NCI-H2081 treated with DMSO at 0.1 percent for 48 hours (cell line): ENCODE data around the gene FARSA.
A peak's percentile ranks its signal among the peaks of the same experiment; 100 is the strongest.
"Not testable (repeated sequence)": the region's sequence is repeated elsewhere in the genome, so short reads cannot be mapped to it uniquely, and the experiment has no call there.

Experiments used
- DNase-seq: peaks from one replicate; lab custom pipeline; 2025; lab: John Stamatoyannopoulos, UW

The FARSA gene

GRCh38 chr19:12933287-12934072 lies at the start of gene FARSA:
Gene FARSA, minus strand, starts transcription at chr19:12933711. Its CDS starts 15 bp downstream, at chr19:12933696.
- DNase-seq: peak; percentile 46

- no peak for DNase-seq
Observed at GRCh38 chr19:12983091-12983490, 49.6 kb upstream of the FARSA start.

- no peak for DNase-seq
Observed at GRCh38 chr19:12982648-12983047, 49.1 kb upstream of the FARSA start.

DNA sequence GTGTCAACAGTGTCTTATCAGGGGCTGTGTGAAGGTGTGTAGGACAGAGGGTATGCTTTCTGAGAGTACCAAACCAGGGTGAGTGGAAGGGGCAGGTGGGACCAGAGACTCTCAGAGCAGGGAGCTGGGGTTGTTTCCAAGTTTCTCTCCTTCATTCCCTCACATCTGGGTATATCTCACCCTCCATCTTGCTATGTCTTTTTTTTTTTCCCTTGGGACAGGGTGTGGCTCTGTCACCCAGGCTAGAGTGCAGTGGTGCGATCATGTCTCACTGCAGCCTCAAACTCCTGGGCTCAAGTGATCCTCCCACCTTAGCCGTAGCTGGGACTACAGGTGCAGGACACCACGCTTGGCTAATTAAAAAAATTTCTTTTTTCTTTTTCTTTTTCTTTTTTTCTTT lies 46.5 kb upstream of the FARSA start:
- DNase-seq: no peak

DNA sequence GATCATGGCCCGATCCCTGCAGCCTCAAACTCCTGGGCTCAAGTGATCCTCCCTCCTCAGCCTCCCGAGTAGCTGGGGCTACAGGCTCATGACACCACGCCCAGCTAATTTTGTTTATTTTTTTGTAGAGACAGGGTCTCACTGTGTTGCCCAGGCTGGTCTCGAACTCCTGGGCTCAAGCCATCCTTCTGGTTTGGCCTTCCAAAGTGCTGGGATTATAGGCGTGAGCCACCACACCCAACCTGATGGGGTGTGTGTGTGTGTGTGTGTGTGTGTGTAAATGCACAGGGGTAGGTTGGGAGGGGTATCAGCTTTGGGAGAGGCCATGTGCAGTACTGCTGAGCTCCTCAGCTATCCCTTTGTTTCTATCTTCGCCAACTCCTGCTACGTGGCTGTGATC lies 42.6 kb upstream of the FARSA start:
- not testable (repeated sequence) for DNase-seq

DNA sequence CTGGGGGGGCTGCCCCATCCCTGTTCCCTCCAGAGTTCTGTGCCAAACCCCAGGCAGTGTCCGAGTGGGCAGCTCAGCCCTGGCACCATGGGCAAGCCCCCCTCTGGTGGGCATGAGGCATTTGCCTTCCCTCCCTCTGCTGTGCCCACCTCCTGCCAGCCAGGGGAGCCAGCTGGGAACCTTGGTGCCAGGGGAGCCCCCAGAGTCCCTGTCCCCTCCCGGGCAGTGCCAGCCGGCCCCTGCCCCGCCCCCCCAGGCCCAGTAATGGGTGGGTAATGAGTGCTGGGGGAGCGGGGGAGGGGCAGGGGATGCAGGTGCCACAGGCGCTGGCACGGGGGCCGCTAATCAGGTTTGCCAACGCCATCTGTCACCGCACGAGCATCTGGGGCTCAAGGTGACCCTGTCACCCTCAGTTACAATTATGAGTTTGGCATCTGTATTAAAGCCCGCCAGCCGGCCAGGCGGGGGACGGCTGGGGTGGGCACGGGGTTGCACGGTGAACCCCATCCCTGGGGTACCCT lies 41.8 kb upstream of the FARSA start:
- no peak for DNase-seq

DNA sequence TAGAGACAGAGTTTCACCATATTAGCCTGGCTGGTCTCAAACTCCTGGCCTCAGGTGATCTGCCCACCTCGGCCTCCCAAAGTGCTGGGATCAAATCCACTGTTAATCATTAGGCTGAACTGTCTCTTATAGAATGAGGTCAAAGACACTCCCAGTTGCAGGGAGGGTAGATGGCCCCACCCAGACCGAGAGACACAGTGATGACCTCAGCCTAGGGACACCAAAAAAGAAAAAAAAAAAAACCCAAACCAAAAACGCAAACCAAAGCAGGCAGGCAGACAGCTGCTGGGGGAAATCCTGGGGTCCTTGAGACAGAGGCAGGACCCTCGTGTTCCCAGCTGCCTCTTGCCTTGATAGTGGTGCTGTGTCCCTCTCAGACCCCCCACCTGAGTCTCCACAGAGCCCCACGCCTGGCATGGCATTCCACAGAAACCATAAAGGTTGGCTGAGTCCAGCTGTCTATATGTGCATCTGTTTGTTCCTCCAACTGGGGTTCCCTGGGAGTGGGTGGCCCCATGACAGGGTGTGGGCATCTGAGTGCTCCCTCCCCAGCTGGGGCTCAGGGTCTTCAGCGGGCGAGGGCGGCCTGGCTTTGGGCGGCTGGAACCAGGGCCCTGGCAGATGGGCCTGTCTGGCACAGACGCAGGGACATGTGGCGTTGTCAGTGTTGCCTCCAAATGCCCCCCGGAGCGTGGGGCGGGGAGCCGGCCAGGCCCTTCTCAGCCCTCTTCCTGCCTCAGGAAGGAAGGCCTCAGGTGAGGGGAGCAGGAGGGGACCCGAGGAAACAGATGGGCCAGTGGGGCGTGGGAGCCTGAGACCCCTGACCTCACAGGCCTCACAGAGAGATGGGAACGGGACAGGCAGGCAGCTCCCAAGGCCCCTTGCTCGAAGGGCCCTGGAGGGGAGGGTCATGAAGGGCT lies 41.0 kb upstream of the FARSA start:
- DNase-seq: no peak

GRCh38 chr19:12973236-12973635 lies 39.7 kb upstream of the FARSA start:
- no peak for DNase-seq

GRCh38 chr19:12970070-12970820 lies 36.7 kb upstream of the FARSA start:
- DNase-seq: no peak

DNA sequence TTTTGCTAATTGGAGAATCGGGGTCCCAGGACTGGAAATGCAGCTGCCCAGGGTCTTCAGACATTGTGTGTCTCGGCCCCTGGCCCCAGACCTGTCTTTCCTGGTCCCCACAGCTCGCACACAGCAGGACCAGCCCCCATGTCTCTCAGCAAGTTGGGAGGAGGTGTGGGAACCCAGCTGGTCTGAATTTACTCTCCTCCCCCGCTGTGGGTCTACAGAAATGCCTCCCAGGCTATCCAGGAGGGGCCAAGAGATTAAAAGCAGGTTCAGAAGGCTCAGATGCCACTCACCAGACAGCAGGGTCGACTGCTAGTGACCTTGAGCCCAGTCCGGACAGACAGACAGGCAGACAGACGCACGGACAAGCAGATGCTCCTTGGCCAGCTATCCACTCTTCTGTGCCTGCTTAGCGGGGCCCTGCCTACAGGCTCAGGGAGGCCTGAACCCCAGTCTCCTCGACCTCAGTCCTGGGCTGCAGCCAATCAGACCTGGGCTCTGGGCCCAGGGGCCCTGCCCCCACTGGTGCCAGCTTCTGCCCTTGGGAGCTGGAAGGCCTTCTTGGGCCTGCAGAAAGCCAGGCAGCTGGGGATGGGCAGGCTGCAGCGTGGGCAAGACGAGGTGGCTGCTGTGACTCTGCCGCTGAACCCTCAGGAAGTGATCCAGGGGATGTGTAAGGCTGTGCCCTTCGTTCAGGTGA lies 35.9 kb upstream of the FARSA start, which contains the start of gene DAND5:
Gene DAND5, plus strand, starts transcription at position 285 of the 697 bp plus-strand sequence. Its CDS starts 85 bp downstream, at position 370.
- DNase-seq: no peak

DNA sequence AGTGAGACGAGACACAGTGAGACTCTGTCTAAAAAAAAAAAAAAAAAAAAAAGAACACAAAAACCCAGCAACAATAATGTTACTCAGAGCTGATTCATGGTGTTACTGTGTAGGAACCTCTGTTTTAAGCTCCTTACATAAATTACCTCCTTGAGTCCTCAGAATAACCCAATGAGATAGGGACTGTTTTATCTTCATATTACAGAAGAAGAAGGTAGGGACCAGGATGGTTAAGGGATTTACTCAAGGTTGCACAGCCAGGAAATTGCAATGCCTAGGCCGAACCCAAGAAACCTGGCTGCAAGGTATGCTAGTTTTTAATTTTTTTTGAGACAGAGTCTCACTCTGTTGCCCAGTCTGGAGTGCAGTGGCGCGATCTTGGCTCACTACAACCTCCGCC lies 34.4 kb upstream of the FARSA start:
- DNase-seq: no peak

DNA sequence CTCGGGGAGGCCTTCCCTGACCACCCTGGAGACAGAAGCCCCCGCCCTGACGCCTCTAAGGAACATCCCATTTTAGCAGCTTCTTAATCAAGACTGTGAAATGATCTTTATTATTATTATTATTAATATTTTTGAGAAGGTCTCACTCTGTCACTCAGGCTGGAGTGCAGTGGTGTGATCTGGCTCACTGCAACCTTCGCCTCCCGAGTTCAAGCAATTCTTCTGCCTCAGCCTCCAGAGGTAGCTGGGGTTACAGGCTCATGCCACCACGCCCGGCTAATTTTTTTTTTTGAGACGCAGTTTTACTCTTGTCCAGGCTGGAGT lies 32.3 kb upstream of the FARSA start:
- DNase-seq: no peak

- peak; percentile 14 for DNase-seq
Observed at GRCh38 chr19:12965017-12965811, 31.7 kb upstream of the FARSA start.

DNA sequence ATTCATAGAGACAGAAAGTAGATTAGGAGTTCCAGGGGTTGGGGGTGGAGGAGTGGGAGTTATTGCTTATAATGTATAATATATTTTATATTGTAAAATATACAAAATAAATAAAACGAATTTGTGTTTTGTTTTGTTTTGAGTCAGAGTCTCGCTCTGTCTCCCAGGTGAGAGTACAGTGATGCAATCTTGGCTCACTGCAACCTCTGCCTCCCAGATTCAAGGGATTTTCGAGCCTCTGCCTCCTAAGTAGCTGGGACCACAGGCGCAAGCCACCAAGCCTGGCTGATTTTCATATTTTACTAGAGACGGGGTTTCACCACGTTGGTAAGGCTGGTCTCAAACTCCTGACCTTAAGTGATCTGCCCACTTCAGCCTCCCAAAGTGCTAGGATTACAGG lies 26.0 kb upstream of the FARSA start:
- no peak for DNase-seq

- DNase-seq: not testable (repeated sequence)
Observed at GRCh38 chr19:12957389-12957952, 24.0 kb upstream of the FARSA start.

DNA sequence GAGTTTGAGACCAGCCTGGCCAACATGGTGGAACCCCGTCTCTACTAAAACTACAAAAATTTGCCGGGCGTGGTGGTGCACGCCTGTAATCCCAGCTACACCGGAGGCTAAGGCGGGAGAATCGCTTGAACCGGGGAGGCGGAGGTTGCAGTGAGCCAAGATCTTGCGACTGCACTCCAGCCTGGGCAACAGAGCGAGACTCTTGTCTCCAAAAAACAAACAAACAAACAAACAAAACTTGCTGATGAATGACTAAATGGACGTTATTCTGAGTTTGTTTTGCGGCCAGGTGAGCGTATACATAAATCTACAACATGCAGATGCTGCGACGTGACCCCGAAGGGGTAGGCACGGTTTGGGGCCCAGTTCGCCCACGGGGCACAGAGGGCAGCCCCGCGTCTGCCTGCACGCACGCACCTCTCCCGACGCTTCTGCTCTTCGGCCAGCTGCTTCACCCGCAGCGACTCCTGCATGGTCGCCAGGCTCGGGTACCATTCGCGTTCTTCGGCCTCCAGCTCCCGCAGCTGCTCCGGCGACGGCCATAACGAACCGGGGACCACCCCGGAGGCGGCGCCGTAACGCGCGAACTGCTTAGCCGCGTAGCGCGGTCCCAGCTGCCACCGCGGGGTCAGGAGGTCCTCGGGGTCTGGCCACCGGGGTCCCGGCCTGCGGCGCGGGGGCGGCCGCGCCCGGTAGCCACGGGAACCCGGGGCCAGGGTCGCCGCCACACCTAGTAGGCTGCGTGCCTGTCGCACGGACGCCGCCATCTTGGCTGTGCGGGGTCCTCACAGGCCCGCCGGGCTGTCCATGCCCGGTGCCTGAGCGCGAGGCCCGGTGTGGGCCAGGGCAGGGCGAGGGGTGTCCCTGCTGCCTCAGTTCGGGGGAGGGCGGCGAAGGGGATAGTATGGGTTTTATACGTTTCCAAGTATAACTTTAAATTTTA lies 23.2 kb upstream of the FARSA start, which contains the start of gene GADD45GIP1:
Gene GADD45GIP1, minus strand, starts transcription at position 778 of the 943 bp plus-strand sequence. Its CDS starts 11 bp downstream, at position 767.
- no peak for DNase-seq

- DNase-seq: no peak
Observed at GRCh38 chr19:12955996-12956395, 22.5 kb upstream of the FARSA start.

DNA sequence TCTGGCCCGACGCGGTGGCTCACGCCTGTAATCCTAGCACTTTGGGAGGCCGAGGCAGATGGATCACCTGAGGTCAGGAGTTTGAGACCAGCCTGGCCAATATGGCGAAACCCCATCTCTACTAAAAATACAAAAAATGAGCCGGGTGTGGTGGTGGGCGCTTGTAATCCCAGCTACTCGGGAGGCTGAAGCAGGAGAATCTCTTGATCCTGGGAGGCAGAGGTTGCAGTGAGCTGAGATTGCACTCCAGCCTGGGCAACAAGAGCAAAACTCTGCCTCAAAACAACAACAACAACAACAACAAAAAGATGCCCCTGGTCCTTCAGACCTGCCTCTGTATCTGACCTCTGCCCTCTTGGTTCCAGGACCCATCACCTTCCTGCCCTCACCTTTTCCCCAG lies 22.1 kb upstream of the FARSA start:
- DNase-seq: not testable (repeated sequence)

DNA sequence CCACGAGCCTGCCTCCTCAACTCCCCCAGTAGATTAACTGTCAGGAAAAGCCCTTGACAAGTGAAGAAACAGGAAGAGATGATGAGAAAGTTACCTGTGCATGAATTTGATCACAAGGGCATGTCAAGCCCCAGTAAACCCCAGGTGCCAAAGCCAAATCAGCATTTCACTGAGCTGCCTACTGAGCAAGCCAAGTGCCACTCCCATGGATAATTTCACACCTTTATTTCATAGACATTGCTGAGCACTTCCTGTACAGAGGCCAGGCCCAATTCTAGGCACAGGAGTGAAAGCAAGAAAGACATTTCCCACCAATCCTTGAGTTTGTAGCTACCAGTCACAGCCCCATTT lies 21.1 kb upstream of the FARSA start:
- no peak for DNase-seq
